ENCODE results near the gene GALNT2.

- TF ChIP-seq EZH2 (IDR thresholded peaks at IDR 0.05; ENCODE audit: borderline replicate concordance), result no peak
- TF ChIP-seq, protein P1, sequence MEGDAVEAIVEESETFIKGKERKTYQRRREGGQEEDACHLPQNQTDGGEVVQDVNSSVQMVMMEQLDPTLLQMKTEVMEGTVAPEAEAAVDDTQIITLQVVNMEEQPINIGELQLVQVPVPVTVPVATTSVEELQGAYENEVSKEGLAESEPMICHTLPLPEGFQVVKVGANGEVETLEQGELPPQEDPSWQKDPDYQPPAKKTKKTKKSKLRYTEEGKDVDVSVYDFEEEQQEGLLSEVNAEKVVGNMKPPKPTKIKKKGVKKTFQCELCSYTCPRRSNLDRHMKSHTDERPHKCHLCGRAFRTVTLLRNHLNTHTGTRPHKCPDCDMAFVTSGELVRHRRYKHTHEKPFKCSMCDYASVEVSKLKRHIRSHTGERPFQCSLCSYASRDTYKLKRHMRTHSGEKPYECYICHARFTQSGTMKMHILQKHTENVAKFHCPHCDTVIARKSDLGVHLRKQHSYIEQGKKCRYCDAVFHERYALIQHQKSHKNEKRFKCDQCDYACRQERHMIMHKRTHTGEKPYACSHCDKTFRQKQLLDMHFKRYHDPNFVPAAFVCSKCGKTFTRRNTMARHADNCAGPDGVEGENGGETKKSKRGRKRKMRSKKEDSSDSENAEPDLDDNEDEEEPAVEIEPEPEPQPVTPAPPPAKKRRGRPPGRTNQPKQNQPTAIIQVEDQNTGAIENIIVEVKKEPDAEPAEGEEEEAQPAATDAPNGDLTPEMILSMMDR (IDR thresholded peaks at IDR 0.05; ENCODE audit: poor library complexity), result no peak
Observed at GRCh38 chr1:230187290-230187689, 120.3 kb downstream of the GALNT2 start.
